Common myeloid progenitor, CD34-positive (primary cell): ENCODE measurements around the gene OLFM1.
"Not testable (repeated sequence)": the region's sequence is repeated elsewhere in the genome, so short reads cannot be mapped to it uniquely, and the experiment has no call there.

Experiments used
- CTCF ChIA-PET: fragments of 350-600 bp; sonication (Branson Sonifier 250); formaldehyde crosslinking; loops from one replicate; lab custom pipeline; 2021; ENCODE audit warnings: antibody characterized with exemption; lab: Charles Lee
- POLR2A ChIA-PET: fragments of 350-600 bp; sonication (Branson Sonifier 250); formaldehyde crosslinking; loops from one replicate; lab custom pipeline; 2021; ENCODE audit warnings: antibody characterized with exemption; lab: Charles Lee
- DNase-seq, 3 donors: peaks; one replicate each; pipeline versions ENCODE4 v3.0.0 to v3.0.0-alpha.2; 2013
- H3K27ac ChIP-seq, 2 experiments: 1 replicate in 1 of 2; 2 replicates in 1 of 2; pipeline ENCODE4 v1.7.0; 2013; ENCODE audit warnings: inconsistent platforms in 2 of 2, low read length in 2 of 2, mild to moderate bottlenecking in 2 of 2, low read depth in 1 of 2, moderate library complexity in 1 of 2; ENCODE audit not compliant: severe bottlenecking in 2 of 2, insufficient read depth in 1 of 2, poor library complexity in 1 of 2
- H3K27me3 ChIP-seq, 5 experiments: replicated peaks in 2 of 5; 1 replicate in 3 of 5; 2 replicates in 2 of 5; pipeline versions ENCODE4 v1.6.1 to v1.7.0; 2013; ENCODE audit warnings: low read length in 4 of 5, mild to moderate bottlenecking in 2 of 5, moderate library complexity in 2 of 5, inconsistent platforms in 1 of 5; ENCODE audit not compliant: insufficient read depth in 5 of 5, control insufficient read depth in 4 of 5
- H3K36me3 ChIP-seq, 4 experiments: 1 replicate in 2 of 4; 2 replicates in 2 of 4; pipeline versions ENCODE4 v1.6.1 to v1.7.0; 2013; ENCODE audit warnings: low read length in 3 of 4, control low read depth in 1 of 4, mild to moderate bottlenecking in 1 of 4; ENCODE audit not compliant: control insufficient read depth in 4 of 4, insufficient read depth in 4 of 4
- H3K4me1 ChIP-seq, 4 experiments: 1 replicate in 3 of 4; 2 replicates in 1 of 4; pipeline versions ENCODE4 v1.6.1 to v1.7.1; 2013; ENCODE audit warnings: low read length in 3 of 4, mild to moderate bottlenecking in 3 of 4, control low read depth in 1 of 4, inconsistent platforms in 1 of 4, moderate library complexity in 1 of 4; ENCODE audit not compliant: control insufficient read depth in 4 of 4, insufficient read depth in 4 of 4; ENCODE audit errors: control extremely low read depth in 1 of 4
- H3K4me3 ChIP-seq, 7 experiments: 1 replicate in 4 of 7; 2 replicates in 3 of 7; pipeline versions ENCODE4 v1.5.1 to v1.7.0; 2013; ENCODE audit warnings: mild to moderate bottlenecking in 7 of 7, low read length in 6 of 7, moderate library complexity in 6 of 7, inconsistent platforms in 2 of 7, low read depth in 2 of 7, control low read depth in 1 of 7; ENCODE audit not compliant: insufficient read depth in 4 of 7, control insufficient read depth in 1 of 7; ENCODE audit errors: extremely low read depth in 1 of 7
- H3K9me3 ChIP-seq, 5 experiments: 1 replicate in 4 of 5; 2 replicates in 1 of 5; pipeline versions ENCODE4 v1.6.1 to v1.7.1; 2013; ENCODE audit warnings: low read length in 4 of 5, mild to moderate bottlenecking in 2 of 5, inconsistent platforms in 1 of 5, low read depth in 1 of 5, moderate library complexity in 1 of 5; ENCODE audit not compliant: control insufficient read depth in 4 of 5, insufficient read depth in 2 of 5; ENCODE audit errors: control extremely low read depth in 1 of 5
- WGBS: methylation state at CpG from one replicate; pipeline ENCODE4 v1.1.5; 2013; ENCODE audit not compliant: insufficient coverage; 5-methylcytosine and 5-hydroxymethylcytosine counted together

OLFM1 gene

DNA sequence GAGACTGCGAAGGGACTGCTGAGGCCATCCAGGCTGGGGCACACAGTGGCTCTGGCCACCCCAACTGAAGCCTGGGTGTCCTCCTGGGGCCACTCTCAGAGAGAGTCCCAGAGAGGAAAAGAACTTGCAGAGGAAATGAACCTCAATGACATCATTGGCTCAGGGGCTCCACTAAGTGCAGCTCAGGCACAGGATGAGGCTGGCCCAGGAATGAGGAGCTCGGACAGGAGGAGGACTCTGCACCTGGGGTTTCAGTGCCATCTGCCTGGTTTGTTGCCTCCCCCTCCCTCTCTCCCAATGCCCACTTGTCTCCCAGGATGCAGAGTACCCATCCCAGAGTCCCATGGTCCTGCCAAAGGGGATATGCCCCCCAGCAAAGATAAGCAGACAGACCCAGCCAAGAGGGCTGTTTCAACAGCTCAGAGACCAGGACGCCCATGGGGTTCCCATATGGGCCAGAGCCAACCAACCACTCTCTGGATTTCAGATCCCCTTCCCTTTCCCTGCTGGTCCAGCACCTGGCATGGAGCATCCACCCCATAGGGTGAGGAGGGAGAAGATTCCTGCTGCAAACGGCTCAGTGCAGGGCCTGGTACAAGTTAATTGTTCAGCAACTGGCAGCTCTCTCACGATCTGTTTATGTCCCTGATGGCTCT lies 26.9 kb upstream of the OLFM1 start:
- 63% methylated on average over 3 of the region's 5 CpGs for WGBS
- DNase-seq = no peak
- POLR2A ChIA-PET = no interaction called here

DNA sequence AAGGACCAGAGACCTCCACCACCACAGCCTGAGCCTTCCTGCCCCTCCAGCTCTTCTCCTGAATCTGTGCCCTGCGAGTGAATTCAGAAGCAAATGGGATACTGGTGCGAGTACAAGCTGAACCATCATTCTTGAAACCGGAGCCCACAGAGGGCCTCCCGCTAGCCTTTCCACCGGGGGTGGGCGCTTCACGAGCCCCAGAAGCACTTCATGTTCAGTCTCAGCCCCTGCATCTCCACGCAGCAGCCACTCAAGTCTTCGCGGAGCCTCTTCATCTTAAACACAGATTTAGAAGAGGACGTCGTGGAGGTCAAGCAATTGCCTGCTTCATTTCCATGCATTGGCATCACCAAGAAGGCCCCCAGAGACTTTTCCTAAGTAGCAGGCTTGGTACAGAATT lies 26.0 kb upstream of the OLFM1 start:
- Histone ChIP-seq H3K27ac (no peak overlapping the region), H3K4me1 (no peaks in the 10 kb centered on the region), H3K9me3 (peaks cover 0 to 13% (median 7%) of the 10 kb centered on the region in 5 experiments), H3K4me3 (no peak overlapping the region), H3K27me3 (peaks cover 0 to 31% (median 3%) of the 10 kb centered on the region in 5 experiments), H3K36me3 (no peaks in the 10 kb centered on the region)
- WGBS = 89% methylated on average over 12 of the region's 12 CpGs
- ChIA-PET POLR2A (no interaction called here), CTCF (no interaction called here)
- no peak for DNase-seq

More for the DNA sequence above, 26.9 kb upstream of the OLFM1 start:
- no peaks in the 10 kb centered on the region for H3K4me1 ChIP-seq
- no peak overlapping the region for H3K4me3 ChIP-seq
- peaks cover 0 to 13% (median 7%) of the 10 kb centered on the region in 5 experiments for H3K9me3 ChIP-seq
- H3K36me3 ChIP-seq = no peaks in the 10 kb centered on the region
- CTCF ChIA-PET = no interaction called here
- no peak overlapping the region for H3K27ac ChIP-seq
- peaks cover 0 to 31% (median 3%) of the 10 kb centered on the region in 5 experiments for H3K27me3 ChIP-seq

DNA sequence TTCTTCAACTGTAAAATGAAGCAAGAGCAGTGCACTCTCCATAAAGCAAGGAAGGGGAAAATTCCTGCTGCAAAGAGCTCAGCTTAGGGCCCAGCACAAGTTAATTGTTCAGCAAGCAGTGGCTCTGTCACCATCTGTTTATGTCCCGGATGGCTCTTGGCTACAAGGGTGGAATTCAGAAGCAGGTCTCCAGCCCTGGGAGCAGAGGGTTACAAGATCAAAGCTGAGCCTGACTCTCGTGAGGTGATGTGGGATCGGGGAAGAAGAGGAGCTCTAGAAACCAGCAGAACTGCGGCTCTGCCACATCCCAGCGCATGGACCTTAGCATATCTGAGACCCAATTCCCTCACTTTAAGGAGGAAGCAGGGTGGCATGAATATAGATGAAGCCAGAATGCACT lies 25.2 kb upstream of the OLFM1 start:
- POLR2A ChIA-PET = no interaction called here
- no peaks in the 10 kb centered on the region for H3K4me1 ChIP-seq
- peaks cover 0 to 13% (median 7%) of the 10 kb centered on the region in 5 experiments for H3K9me3 ChIP-seq
- DNase-seq = no peak
- H3K4me3 ChIP-seq = no peak overlapping the region
- peaks cover 0 to 33% (median 3%) of the 10 kb centered on the region in 5 experiments for H3K27me3 ChIP-seq
- 92% methylated on average over 3 of the region's 5 CpGs for WGBS
- CTCF ChIA-PET = no interaction called here
- H3K36me3 ChIP-seq = no peaks in the 10 kb centered on the region
- no peak overlapping the region for H3K27ac ChIP-seq

DNA sequence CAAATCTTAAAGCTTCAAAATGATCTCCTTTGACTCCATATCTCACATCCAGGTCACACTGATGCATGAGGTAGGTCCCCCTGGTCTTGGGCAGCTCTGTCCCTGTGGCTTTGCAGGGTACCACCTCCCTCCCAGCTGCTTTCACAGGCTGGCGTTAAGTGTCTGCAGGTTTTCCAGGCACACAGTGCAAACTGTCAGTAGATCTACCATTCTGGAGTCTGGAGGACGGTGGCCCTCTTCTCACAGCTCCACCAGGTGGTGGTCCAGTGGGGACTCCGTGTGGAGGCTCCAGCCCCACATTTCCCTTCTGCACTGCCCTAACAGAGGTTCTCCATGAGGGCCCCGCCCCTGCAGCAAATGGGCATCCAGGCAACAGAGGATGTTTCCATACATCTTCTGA lies 24.0 kb upstream of the OLFM1 start:
- WGBS = 73% methylated on average over 4 of the region's 4 CpGs
- POLR2A ChIA-PET, CTCF ChIA-PET: not testable (repeated sequence)

DNA sequence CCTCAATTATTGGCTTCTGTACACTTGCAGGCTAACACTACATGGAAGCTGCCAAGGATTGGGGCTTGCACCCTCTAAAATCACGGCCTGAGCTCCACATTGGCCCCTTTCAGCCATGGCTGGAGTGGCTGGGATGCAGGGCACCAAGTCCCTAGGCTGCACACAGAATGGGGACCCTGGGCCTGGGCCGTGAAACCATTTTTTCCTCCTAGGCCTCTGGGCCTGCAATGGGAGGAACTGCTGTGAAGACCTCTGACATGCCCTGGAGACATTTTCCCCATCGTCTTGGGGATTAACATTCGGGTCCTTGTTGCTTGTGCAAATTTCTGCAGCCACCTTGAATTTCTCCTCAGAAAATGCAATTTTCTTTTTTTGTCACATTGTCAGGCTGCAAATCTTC lies 23.6 kb upstream of the OLFM1 start:
- peaks cover 0 to 13% (median 7%) of the 10 kb centered on the region in 5 experiments for H3K9me3 ChIP-seq
- H3K4me1 ChIP-seq, DNase-seq, H3K27ac ChIP-seq, H3K36me3 ChIP-seq, POLR2A ChIA-PET, H3K4me3 ChIP-seq, CTCF ChIA-PET: not testable (repeated sequence)
- H3K27me3 ChIP-seq = peaks cover 0 to 50% (median 3%) of the 10 kb centered on the region in 5 experiments
- 84% methylated on average over 4 of the region's 4 CpGs for WGBS

More for the DNA sequence above, 24.0 kb upstream of the OLFM1 start:
- not testable (repeated sequence) for H3K36me3 ChIP-seq, DNase-seq, H3K4me3 ChIP-seq, H3K4me1 ChIP-seq, H3K27ac ChIP-seq
- peaks cover 0 to 13% (median 7%) of the 10 kb centered on the region in 5 experiments for H3K9me3 ChIP-seq
- peaks cover 0 to 45% (median 3%) of the 10 kb centered on the region in 5 experiments for H3K27me3 ChIP-seq

DNA sequence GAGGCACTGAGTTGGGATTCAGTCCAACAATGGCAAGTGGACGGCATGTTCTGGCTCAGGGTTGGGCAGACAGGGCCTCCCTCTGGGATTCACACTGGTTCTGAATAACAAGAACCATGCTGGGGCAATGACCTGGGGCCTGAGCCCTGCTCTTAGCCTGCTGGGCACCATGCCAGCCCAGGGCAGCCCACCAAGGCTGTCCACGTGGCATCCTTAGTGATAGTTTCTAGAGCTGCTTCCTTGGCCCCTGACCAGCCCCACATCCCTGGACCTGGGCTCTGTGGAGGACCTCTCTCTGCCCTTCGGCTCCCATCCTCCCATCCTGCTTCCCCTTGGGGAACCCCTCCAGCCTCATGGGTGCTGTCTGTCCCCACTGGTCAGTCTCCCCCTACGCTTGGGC lies 22.3 kb upstream of the OLFM1 start:
- H3K4me1 ChIP-seq = no peaks in the 10 kb centered on the region
- ChIA-PET POLR2A (no interaction called here), CTCF (no interaction called here)
- peaks cover 0 to 13% (median 7%) of the 10 kb centered on the region in 5 experiments for H3K9me3 ChIP-seq
- DNase-seq = no peak
- no peak overlapping the region for H3K27ac ChIP-seq
- no peaks in the 10 kb centered on the region for H3K36me3 ChIP-seq
- no peak overlapping the region for H3K4me3 ChIP-seq
- WGBS = 93% methylated on average over 4 of the region's 4 CpGs
- H3K27me3 ChIP-seq = peaks cover 0 to 60% (median 3%) of the 10 kb centered on the region in 5 experiments

DNA sequence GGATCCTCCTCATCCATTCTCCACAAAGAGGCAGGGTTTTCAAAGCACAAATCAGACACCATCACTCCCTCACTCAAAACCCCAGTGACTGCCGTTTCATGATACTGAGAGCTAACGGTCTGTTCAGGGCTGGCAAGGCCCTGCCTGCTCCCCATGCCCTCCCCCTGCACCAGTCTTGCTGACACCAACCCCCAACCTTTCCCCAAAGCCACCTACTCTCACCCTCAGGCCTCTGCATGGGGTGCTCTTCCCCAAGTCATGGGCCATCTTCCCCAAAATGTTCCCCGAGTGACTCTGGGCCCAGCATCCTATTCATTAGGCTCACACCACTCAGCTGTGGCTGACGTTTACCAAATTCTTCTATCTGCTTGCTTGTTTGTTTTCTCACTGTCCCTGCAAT lies 21.7 kb upstream of the OLFM1 start:
- H3K27me3 ChIP-seq = peaks cover 0 to 60% (median 6%) of the 10 kb centered on the region in 5 experiments
- ChIA-PET POLR2A (no interaction called here), CTCF (no interaction called here)
- H3K9me3 ChIP-seq = peaks cover 0 to 13% (median 7%) of the 10 kb centered on the region in 5 experiments
- no peak overlapping the region for H3K27ac ChIP-seq
- no peak for DNase-seq
- no peak overlapping the region for H3K4me3 ChIP-seq
- H3K36me3 ChIP-seq = no peaks in the 10 kb centered on the region
- WGBS = 93% methylated on average over 2 of the region's 4 CpGs
- H3K4me1 ChIP-seq = no peaks in the 10 kb centered on the region
